Measurements from ENCODE around the gene EPC1.

EPC1 gene

DNA sequence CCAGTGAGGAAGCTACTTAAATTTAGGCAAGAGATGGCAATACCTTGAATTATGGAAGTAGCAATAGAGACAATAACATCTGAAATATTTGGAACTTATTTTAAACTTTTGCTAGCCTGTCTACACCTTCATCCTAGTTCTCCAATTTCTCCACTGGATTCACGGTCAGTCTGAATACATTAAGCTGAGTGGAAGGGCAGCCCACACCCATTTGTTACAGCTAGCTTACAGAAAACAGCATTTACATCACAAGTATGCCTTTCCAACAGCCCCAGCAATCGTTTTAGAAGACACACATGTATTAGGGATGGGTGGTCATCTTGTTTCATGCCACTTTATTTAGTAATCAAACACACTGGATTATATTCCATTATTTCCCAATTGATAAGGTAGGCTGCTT lies 16.7 kb downstream of the EPC1 start:
- no peak for DNase-seq

DNA sequence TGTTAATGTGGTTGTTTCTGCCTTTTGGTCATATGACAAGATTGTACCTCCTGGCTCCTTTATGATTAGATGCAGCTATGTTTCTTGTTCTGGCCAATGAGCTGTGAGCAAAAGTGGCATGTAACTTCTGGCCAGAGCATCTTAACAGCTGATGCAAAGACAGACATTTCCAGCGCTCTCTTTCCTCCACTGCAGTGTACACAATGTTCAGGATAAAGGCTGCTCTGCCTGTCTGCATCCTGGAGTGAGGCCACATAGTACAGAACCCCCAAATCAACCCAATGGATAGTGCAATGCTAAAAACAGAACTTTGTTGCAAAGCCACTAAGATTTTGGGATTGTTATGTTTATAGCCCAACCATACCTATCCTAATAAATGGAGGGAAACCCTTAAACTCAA lies 17.9 kb downstream of the EPC1 start:
- DNase-seq: peak; percentile 26

DNA sequence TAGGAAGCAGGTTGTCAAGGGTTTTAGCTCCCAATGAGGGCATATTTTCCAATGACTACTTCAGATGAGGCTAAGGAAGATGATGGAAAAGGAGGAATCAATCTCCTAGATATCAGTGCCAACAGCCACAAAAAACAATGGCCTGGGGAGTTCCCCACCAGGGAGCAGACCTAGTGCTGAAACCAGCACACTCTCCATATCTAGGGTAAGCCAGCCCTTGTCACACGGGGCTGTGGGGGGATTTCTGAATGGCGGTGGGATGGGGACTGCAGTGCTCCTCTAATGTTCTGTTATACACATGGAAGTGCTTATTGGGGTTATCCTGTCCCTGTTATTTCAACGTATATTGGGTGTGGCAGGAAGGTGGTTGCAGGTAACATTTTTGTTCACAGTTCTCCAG lies 18.5 kb downstream of the EPC1 start:
- DNase-seq: no peak

DNA sequence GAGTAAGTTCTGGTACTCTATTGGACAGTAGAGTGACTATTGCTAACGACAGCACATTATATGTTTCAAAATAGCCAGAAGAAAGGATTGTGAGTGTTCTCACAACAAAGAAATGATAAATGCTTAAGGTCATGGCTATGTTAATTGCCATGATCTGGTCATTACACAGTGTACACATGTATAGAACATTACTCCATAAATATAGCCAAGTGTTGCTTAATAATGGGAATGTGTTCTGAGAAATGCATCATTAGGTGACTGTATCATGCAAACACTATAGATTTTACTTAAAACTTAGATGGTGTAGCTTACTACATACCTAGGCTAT lies 19.6 kb downstream of the EPC1 start:
- no peak for DNase-seq

DNA sequence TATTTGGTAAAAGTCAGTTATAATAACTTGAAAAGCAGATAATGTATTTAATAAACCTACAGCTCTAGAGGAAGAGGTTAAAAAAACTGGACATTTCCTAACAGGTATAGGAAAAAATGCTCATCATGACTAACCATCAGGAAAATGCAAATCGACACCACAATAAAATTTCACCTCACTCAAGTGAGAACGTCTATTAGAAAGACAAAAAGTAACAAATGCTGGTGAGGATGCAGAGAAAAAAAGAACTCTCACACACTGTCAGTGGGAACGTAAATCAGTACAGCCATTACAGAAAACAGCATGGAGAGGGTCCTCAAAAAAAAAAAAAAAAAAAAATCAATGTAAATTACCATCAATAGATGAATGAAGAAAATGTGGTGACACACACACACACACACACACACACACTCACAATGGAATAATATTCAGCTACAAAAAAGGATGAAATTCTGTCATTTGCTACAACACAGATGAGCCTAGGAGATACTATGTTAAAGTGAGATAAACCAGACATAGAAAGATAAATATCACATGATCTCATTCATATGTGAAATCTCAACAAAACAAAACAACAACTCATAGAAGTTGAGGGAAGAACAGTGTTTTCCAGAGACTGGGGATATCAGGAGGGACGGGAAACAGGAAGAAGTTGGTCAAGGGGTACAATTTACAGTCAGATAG lies 20.1 kb downstream of the EPC1 start:
- no peak for DNase-seq

DNA sequence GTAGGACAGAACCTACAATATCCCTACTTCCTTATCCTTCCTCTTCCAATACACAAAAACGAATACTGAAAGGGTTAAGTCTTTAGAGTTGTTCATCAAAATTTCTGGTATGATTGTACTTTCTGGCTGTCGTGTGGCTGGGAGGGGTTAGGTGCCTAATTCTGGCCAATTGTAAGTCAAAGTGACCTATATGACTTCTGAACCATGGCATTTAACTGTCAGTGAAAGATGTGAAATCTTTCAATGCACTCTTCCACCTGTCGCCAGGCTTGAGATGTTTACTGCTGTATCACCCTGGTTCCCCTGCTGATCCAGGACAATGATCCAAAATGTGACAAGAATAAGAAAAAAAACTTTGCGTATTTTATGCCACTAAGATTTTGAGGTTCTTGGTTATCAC lies 20.8 kb downstream of the EPC1 start:
- DNase-seq: no peak

DNA sequence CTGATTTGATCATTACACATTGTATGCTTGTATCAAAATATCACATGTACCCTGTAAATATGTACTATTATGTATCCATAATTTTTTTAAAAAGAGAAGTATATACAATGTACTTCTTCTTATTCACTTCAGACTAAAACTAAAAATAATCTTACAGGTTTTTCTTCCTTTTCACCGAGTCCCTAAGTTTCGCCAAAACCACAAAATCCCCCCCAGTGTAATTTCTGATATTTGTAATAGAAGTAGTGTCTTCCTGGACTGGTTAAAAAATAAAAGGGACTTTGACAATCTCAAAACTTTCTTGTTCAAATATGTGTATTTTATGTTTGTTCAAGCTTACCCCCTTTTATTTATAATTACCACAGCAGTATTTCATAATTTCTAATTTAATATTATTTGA lies 23.9 kb downstream of the EPC1 start:
- no peak for DNase-seq

DNA sequence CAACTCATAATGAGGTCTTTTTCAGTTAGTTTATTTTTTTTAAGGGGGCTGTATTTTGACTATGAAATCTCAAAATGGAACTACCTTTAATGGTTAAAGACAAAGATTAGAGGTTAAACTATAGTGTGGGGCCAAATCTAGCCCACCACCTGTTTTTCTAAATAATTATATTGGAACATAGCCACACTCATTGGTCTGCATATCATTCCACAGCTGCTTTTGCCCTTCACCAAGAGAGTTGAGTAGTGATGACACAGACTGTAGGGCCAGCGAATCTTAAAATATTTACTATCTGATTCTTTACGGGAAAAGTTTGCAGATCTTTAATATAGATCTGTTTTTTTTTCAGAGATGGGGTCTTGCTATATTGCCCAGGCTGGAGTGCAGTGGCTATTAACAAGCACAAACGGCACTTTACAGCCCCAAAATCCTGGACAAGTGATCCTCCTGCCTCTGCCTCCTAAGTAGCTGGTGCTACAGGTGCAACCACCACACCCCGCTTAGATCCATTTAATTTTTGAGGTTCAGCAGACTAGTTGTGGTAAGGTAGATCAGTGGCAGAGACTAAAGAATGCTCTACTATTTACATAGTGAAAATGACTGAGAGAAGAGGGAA lies 25.8 kb downstream of the EPC1 start:
- no peak for DNase-seq

DNA sequence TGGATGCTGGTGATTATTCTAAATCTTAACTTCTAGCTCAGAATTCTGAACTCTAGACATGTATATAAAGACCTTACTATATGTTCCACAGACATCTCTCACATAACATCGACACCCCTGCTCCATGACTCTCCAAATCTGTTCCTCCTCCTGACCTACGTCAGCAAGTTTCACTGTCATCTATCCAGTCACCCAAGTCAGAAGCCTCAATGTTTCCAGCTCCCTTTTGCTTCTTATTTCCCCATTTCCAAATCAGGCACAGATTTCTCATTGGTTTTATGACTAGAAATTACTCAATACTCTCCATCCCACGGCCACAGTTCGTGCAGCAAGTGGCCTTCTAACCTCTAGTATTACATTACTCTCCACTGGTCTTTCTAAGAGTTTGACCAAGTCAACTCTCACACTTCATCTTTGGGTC lies 28.5 kb downstream of the EPC1 start:
- DNase-seq: no peak

DNA sequence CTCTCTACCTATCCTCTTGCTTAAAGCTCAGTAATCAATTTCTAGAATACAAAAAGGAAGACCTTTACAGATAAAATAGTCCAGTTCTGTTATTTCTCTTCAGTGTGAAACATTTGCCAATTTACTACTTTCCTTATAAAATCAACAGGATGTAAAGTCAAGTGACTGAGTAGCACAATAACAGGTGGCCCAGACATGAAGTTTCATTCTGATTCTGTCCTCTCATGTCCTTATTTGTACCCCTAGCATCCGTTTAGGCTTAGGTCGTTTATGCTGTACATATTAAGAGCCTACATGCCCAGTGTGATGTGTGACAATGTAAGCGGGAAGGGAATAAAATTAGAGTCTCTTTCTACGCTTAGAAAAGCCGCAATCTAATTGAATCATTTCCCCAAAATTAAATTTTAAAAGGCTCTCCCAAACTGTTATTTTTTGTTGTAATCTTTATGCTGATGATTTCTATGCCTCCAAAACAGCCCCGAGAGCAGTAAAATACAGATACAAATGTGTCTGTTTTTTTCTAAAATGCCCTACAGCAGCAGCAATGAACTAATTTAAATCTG lies 29.1 kb downstream of the EPC1 start:
- no peak for DNase-seq

DNA sequence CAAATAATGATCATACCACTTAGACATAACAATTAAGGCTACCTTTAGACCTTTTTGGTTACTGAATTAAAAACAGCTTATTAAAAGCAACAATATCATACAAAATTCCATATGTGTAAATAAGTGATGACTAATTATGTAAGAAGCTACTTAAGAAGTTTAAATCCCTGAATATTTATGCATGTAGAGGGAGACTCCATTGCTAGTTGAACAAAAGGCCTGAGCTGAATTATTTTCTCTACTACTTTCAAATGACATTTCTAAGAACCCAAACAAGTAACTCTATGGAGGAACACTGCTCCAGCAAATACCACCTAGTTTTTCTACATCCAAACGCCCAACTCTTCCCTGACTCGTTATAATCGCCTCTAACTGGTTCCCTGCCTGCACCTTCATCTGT lies 31.5 kb downstream of the EPC1 start:
- no peak for DNase-seq

DNA sequence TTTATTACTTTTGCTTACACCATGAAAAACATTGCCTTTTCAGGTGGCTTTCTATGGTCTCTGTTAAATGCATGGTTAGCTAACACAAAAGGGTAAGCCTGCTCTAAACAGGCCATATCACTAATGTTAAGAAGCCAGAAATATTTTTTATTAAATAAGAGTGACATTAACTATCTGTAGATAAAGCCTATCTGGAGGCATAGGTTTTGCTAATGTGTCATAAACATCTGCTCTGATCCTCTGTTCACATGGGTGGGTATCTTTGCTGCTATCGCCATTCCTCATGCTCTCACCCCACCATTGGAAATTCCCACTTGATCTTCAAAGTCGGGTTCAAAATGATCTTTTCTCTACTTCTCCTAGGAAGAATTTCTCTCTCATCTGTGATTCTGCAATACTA lies 32.4 kb downstream of the EPC1 start:
- DNase-seq: no peak

DNA sequence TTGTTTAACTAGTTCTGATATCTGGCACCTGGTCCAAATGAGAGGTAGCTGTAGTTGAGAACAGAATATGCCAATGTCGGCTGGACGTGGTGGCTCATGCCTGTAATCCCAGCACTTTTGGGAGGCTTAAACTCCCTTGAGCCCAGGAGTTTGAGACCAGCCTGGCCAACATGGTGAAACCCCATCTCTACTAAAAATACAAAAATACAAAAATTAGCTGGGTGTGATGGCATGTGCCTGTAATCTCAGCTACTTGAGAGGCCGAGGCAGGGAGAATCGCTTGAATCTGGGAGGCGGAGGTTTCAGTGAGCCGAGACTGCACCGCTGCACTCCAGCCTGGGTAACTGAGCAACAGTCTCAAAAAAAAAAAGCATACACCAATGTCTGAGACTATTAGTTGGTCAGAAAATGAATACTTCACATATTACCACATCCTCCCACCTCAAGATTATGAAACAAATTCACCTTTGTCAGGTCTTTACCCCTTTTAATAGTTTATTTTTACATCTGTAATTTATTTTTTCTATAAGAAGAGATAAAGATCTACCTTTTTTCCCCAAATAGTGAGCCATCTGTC lies 38.8 kb downstream of the EPC1 start:
- no peak for DNase-seq

DNA sequence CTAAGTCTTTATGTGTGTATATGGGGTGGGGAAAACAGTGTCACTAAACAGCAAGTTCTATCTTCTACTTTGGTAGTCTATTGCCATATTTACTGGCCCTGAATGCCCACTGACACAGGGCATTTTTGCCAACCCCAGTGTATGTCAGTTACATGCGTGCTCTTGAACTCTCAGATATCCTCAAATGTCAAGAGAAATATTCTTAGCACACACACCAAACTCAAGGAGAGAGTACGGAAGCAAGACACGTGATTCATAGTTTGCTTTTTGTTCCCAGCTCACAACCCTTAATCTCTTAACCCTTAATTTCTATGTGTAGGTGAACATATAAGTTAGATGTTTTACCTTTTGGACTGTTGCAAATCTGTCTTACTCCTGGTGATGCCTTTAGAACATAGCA lies 39.3 kb downstream of the EPC1 start:
- DNase-seq: no peak

DNA sequence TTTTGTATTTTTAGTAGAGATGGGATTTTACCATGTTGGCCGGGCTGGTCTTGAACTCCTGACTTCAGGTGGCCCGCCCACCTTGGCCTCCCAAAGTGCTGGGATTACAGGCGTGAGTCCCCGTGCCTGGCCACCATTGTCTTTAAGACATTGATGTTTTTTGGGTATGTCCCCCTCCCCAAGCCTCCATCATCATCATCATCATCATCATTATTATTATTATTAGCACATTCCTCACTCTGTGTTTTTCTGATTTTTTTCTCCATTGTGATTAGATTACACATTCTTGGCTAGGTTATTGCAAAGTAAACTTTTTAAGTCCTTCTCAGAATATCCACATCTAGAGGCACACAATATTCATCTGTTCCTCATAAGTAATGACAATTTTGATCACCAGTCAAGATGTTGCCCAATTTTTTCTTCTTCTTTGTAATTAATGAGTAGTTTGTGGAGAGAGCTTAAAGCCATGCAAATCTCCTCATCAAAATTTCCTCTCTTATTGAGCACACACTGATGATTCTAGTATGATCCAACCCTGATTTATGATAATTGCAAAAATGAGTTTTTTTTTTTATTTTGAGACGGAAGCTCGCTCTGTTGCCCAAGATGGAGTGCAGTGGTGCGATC lies 47.5 kb downstream of the EPC1 start:
- no peak for DNase-seq

DNA sequence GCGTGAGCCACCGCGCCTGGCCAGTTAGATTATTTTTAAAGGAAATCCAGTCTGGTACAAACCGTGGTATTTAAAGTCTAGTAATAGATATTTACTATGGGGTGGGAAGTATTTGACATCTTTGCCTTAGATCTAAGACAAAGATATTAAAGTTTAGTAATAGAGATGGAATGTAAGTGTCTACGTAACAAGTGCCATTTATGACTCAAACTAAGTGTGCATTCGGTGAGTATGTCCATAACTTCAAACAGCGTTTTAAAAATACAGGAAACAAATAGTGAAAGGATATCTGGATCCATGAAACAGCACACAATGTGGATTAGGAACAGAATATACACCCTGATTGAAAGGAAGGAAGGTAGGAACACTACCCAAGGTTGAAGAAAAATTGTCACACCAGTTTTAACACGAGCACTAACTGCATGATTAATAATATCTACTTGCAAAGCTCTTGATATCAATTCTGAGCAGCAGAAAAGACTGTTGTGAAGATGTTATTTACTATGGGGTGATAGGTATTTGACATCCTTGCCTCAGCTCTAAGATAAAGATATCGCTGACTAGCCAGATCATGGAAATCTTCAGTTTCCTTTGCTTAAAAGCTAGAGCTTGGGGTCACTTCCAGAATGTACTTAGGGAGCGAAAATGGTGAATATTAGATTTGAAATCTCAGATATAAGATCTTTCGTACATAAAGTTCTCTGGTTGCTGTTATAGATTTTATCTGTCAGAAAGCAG lies 48.7 kb downstream of the EPC1 start:
- DNase-seq: no peak

DNA sequence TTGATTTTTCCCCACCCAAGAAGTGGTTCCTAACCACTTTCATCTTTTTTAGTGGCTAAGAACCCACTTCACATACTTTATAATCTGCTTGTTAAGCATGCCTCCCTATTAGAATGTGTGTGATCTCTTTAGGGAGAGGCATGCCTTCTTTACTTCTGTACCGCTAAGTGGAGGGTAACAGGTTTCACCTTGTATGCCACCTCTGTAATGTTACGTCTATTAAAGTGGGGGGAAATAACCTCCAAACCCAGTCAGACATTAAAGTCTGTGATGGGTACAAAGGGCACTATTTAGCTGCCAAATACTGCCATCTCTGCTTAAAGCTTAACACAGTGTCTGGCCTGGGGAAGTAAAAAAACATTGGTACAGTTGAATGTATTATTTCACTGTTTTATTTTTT lies 51.9 kb downstream of the EPC1 start:
- no peak for DNase-seq

DNA sequence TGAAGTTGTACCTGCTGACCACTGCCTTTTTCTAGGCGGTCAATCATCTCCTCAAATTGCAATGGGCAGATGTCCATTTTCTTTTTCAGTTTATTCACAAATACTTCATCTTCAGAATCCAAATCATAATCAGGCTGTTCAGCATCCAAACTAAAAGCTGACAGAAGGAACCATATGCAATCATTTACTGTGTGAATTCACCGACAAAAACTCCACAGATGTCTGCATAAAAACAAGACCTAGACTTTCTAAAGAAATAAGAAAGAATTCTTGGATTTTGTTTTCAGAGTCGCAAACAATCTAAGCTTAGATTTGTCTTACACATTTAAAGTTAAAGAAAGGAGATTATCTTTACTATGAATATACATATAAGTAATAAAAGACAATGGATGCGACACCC lies 53.4 kb downstream of the EPC1 start:
- DNase-seq: no peak

DNA sequence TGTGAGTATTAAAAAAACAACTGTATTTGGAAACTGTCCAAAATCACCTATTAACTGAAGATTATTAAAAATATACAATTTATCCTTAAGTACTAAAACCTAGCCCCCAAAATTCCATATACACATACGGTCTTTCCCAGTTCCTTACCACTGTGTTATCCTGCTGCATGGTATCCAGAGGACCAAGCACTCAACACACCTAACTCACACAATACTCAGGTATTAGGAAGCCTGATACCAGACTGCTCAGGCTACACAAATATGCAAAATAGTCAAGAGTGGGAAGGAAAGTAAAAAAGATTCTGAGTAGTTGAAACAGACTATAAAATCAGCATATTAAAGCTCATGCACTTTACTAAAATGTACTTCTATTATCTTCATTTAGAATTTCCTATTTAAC lies 67.2 kb downstream of the EPC1 start:
- DNase-seq: no peak

DNA sequence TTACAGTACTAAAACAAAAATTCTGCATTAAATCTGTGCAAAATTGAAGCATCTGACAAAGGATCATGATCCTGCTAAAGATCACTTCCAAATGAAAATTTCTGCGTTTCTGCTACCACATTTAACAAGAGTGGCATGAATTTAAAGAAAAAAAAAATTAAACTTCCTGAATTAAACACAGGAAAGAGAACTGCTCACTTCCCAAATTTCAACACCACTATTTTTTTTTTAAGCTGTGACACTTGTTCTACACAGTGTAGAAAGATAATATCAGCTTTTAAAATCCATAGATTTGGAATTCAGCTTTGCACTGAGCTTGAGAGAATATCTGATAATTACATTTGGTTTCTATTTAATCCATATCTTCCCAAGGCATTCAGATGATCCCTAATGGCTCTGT lies 73.6 kb downstream of the EPC1 start:
- no peak for DNase-seq

DNA sequence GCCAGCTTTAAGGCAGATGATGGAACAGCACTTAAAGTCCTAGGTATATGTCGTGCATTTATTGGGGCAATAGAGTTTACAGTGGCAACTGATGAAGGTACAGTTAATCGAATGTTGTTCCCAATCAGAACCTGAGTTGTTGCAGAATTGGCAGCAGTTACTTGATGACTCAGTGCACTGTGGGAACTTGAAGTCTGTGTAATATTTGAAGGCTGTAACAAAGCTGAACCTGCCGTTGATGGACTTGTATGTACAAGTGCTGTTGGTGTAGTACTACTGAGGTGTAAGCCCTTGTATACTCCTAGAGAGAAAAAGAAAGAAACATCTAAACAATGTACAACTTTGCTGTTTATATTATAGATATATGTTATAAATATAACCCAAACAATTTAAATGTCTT lies 75.3 kb downstream of the EPC1 start:
- no peak for DNase-seq

DNA sequence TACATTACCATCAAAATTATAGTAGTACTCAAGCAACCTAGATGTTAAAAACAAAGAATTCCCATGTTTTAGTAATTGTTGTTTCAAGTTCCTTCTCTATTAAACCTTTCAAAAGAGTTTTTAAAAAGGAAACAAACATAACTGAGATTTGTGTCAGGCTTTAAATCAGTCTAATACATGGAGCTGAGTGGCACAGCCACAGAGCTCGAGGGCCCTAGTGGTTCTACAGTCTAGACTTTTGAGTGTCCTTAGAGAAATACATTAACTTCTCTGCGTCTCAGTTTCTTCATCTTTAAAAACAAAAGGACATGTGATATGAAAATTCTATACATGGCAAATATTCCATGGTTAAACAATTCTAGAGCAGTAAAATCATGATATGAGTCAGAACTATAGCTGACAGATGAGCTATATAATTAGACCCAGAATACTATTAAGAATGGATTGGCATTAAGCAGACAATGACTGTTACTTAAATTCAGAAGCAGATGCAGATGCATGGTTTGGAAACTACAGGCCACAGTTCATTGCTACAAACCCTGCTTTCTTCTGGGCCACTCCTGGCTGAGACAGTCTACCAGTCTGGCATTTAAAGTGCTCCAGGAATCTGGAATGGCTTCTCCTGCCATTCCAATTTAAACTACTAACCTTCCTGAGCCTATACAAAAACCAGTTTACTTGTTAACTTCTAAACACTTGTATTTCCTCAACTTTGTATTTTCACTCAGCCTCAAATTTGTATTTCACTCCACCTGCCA lies 77.4 kb downstream of the EPC1 start:
- no peak for DNase-seq

DNA sequence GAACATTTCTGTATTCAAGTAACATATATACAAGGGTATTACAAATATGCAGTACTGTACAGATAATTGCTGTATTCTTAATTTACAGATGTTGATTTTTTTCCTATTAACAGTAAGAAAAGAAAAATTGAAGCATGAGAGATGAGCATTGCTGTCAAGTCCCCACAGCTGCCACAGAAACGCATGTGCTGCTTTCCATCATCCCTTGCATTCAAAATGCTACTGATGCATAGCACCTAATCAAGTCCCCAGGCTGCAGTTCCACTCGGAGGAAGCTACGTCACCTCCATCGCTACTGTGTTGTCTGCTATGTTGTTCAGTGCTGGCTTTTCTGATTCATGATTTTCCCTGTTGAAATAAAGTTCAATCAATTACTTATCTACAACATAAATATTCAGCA lies 78.2 kb downstream of the EPC1 start:
- no peak for DNase-seq
